ENCODE data around the gene GINS1. TPM values are rescaled to one million over a fixed set of nuclear protein-coding genes. Genes with fewer than 3 reads are reported as not detected.

The GINS1 gene
- total and polyA plus RNA-seq, 8 donors: 0.32 to 0.98 (median 0.49) TPM

- peaks cover 0 to 8% (median 0%) of the 10 kb centered on the region in 3 donors for H3K4me1 ChIP-seq
- peak; percentile 38 to 62 (median 50) for ATAC-seq
- peak; percentile 40 to 86 (median 58) for DNase-seq
- H3K4me3 ChIP-seq: peak overlapping the region; percentile 87 to 97 (median 92)
- no peaks in the 10 kb centered on the region for H3K9me3 ChIP-seq
- H3K36me3 ChIP-seq: no peaks in the 10 kb centered on the region
- H3K27me3 ChIP-seq: no peaks in the 10 kb centered on the region
- no peak for TF ChIP-seq CTCF (IDR thresholded peaks at IDR 0.05)
- peak overlapping the region; percentile 82 to 94 (median 91) for H3K27ac ChIP-seq
- 1% methylated on average over 46 to 67 of the region's 67 CpGs for WGBS, 2 donors
- intact Hi-C loops (cut with DNase I): no loop called here
- FAIRE-seq: no peak
Observed at GRCh38 chr20:25389858-25390537, 17.5 kb upstream of the GINS1 start.

GRCh38 chr20:25390538-25391528 is 16.6 kb upstream of the GINS1 start, which contains the start of gene ABHD12:
Gene ABHD12 (minus strand): TSS chr20:25390835. CDS start chr20:25390703, 132 bp downstream.
- peak within 1 kb of the TSS; percentile 82 to 94 (median 91) for H3K27ac ChIP-seq
- H3K27me3 ChIP-seq: no peaks in the 10 kb centered on the region
- H3K4me3 ChIP-seq: peak within 1 kb of the TSS; percentile 87 to 97 (median 92)
- no peak for TF ChIP-seq CTCF (IDR thresholded peaks at IDR 0.05)
- no peaks in the 10 kb centered on the region for H3K9me3 ChIP-seq
- H3K36me3 ChIP-seq: no peaks in the 10 kb centered on the region
- WGBS, 2 donors: 0 to 1% methylated on average over 47 to 91 of the region's 91 CpGs
- ATAC-seq (peak; percentile 94 to 98 (median 94)), DNase-seq (peak; percentile 96 to 98 (median 97)), FAIRE-seq (no peak)
- intact Hi-C loops (cut with DNase I): no loop called here
- peaks cover 0 to 8% (median 0%) of the 10 kb centered on the region in 3 donors for H3K4me1 ChIP-seq

- intact Hi-C loops (cut with DNase I): no loop called here
- ATAC-seq (no peak), FAIRE-seq (no peak), DNase-seq (no peak)
- no peaks in the 10 kb centered on the region for H3K9me3 ChIP-seq
- no peak overlapping the region for H3K27ac ChIP-seq
- H3K4me1 ChIP-seq: peaks cover 0 to 16% (median 0%) of the 10 kb centered on the region in 3 donors
- H3K36me3 ChIP-seq: no peaks in the 10 kb centered on the region
- TF ChIP-seq CTCF (IDR thresholded peaks at IDR 0.05): no peak
- no peaks in the 10 kb centered on the region for H3K27me3 ChIP-seq
- 49 to 54% methylated on average over 5 of the region's 5 CpGs for WGBS, 2 donors
- no peak overlapping the region for H3K4me3 ChIP-seq
Observed at GRCh38 chr20:25394276-25394675, 13.2 kb upstream of the GINS1 start.

GRCh38 chr20:25394996-25395395 is 12.5 kb upstream of the GINS1 start:
- H3K9me3 ChIP-seq: no peaks in the 10 kb centered on the region
- TF ChIP-seq CTCF (IDR thresholded peaks at IDR 0.05): no peak
- no peak overlapping the region for H3K27ac ChIP-seq
- WGBS, 2 donors: 88 to 89% methylated on average over 6 of the region's 6 CpGs
- no peaks in the 10 kb centered on the region for H3K27me3 ChIP-seq
- intact Hi-C loops (cut with DNase I): loop anchor here in 1 of 3 donors (5.0 kb wide), 1 partner anchor 58 kb away; no protein-coding TSS in a partner anchor
- DNase-seq: no peak
- H3K4me1 ChIP-seq: peaks cover 0 to 16% (median 0%) of the 10 kb centered on the region in 3 donors
- no peak overlapping the region for H3K4me3 ChIP-seq
- no peak for ATAC-seq
- no peak for FAIRE-seq
- no peaks in the 10 kb centered on the region for H3K36me3 ChIP-seq
